Ascending aorta (tissue), 2 donors: ENCODE measurements around the gene TNFRSF4. TPM values are rescaled to one million over a fixed set of nuclear protein-coding genes. Genes with fewer than 3 reads are reported as not detected.

ENCODE experiments used
- DNase-seq, 2 donors: peaks; one replicate each; pipeline ENCODE4 v3.0.0-alpha.2; 2019; ENCODE audit warnings: low spot score in 2 of 2
- H3K27ac ChIP-seq, 2 donors: fragments of 200-600 bp; sonication (generic); one replicate each; pipeline ENCODE4 v1.5.1; 2016 to 2017; ENCODE audit warnings: mild to moderate bottlenecking in 1 of 2
- H3K27me3 ChIP-seq: fragments of 200-600 bp; sonication (generic); one replicate; pipeline ENCODE4 v1.5.1; 2017
- H3K36me3 ChIP-seq, 2 donors: fragments of 200-600 bp; sonication (generic); one replicate each; pipeline ENCODE4 v1.5.1; 2016
- H3K4me1 ChIP-seq, 2 donors: fragments of 200-600 bp; sonication (generic); one replicate each; pipeline ENCODE4 v1.5.1; 2016 to 2017; ENCODE audit warnings: mild to moderate bottlenecking in 1 of 2
- H3K4me3 ChIP-seq, 2 donors: fragments of 200-600 bp; sonication (generic); one replicate each; pipeline ENCODE4 v1.5.1; 2016 to 2017; ENCODE audit warnings: mild to moderate bottlenecking in 1 of 2
- H3K9me3 ChIP-seq, 2 donors: fragments of 200-600 bp; sonication (generic); one replicate each; pipeline ENCODE4 v1.5.1; 2016
- intact Hi-C: fragments of 100-400 bp; cut with DNase I; formaldehyde crosslinking; loops from one replicate; pipeline ENCODE4 v1.15.1; 2023
- total RNA-seq: library from RNA; depleted of rRNA; stranded (reverse); fragments of >200 nt; gene quantifications from one replicate; pipeline ENCODE4 v1.1.0, GENCODE V29; 2016
- TF ChIP-seq, protein P1 (sequence below), 3 experiments: fragments of 200-600 bp in 2 of 3; fragments of 450-650 bp in 1 of 3; sonication (generic) in 2 of 3; IDR thresholded peaks; one replicate each; pipeline ENCODE4 v1.5.1; 2016 to 2019; ENCODE audit warnings: antibody characterized with exemption in 3 of 3, mild to moderate bottlenecking in 1 of 3, moderate library complexity in 1 of 3

TNFRSF4 gene
- total RNA-seq, 1 donor from 2014 or later, result 4.8 TPM

DNA sequence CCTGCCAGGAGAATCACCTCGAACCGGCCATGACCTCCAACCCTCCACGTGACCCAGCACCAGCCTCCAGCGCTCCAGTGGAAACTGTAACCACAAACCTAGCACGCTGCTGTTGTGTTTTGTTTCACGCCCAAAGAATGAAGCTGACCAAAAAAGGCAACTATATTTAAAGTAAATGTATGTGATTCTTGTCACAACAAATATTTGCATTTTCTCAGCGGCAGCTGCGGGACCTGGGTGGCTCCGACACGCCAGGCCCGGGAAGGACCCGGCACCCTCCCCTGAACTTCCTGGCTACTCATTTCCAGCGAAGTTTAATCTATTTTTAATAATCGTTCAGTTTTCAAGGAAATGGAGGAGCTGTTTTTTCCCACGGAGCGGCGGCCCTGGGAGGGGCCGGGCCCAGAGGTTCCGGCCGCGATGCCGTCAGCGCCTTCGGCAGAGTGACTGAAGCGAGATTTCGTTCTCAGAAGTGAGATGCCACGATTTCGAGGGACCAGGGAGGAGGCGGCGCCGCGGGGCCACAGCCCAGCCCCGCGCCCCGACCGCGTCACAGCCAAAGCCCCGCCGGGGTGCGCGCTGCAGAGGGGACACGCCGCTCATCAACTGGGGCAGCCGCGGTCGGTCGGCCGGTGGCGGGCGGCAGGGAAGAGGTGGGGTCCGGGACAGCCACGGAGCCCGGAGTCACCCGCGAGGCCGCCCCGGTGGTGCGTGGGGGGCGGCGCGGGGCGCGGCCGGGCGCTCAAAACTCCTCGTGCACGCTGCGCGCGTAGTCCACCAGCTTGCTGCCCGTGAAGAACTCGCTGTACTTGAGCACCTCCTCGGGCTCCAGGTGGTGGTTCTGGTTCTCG, 3.0 kb upstream of the TNFRSF4 start:
- Histone ChIP-seq H3K27ac (no peak overlapping the region), H3K36me3 (peaks cover 51 to 58% of the 10 kb centered on the region in 2 donors), H3K27me3 (no peaks in the 10 kb centered on the region), H3K4me1 (no peaks in the 10 kb centered on the region), H3K9me3 (no peaks in the 10 kb centered on the region), H3K4me3 (no peak overlapping the region)
- DNase-seq, result no peak
- intact Hi-C loops, result no loop called here
- TF ChIP-seq, protein P1, sequence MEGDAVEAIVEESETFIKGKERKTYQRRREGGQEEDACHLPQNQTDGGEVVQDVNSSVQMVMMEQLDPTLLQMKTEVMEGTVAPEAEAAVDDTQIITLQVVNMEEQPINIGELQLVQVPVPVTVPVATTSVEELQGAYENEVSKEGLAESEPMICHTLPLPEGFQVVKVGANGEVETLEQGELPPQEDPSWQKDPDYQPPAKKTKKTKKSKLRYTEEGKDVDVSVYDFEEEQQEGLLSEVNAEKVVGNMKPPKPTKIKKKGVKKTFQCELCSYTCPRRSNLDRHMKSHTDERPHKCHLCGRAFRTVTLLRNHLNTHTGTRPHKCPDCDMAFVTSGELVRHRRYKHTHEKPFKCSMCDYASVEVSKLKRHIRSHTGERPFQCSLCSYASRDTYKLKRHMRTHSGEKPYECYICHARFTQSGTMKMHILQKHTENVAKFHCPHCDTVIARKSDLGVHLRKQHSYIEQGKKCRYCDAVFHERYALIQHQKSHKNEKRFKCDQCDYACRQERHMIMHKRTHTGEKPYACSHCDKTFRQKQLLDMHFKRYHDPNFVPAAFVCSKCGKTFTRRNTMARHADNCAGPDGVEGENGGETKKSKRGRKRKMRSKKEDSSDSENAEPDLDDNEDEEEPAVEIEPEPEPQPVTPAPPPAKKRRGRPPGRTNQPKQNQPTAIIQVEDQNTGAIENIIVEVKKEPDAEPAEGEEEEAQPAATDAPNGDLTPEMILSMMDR (IDR thresholded peaks at IDR 0.05), result no peak

- H3K9me3 ChIP-seq, result no peaks in the 10 kb centered on the region
- intact Hi-C loops, result no loop called here
- peaks cover 42 to 49% of the 10 kb centered on the region in 2 donors for H3K36me3 ChIP-seq
- no peak for DNase-seq
- no peak overlapping the region for H3K27ac ChIP-seq
- no peaks in the 10 kb centered on the region for H3K27me3 ChIP-seq
- TF ChIP-seq, protein P1 (IDR thresholded peaks at IDR 0.05), result no peak
- H3K4me1 ChIP-seq, result no peaks in the 10 kb centered on the region
- no peak overlapping the region for H3K4me3 ChIP-seq
Observed at GRCh38 chr1:1215881-1216605, 2.1 kb upstream of the TNFRSF4 start.

GRCh38 chr1:1215080-1215676, 1.2 kb upstream of the TNFRSF4 start:
- DNase-seq, result no peak
- TF ChIP-seq, protein P1 (IDR thresholded peaks at IDR 0.05), result no peak
- Histone ChIP-seq H3K4me3 (no peak overlapping the region), H3K36me3 (peaks cover 38 to 41% of the 10 kb centered on the region in 2 donors), H3K9me3 (no peaks in the 10 kb centered on the region), H3K27me3 (no peaks in the 10 kb centered on the region), H3K4me1 (no peaks in the 10 kb centered on the region), H3K27ac (no peak overlapping the region)
- intact Hi-C loops, result no loop called here

DNA sequence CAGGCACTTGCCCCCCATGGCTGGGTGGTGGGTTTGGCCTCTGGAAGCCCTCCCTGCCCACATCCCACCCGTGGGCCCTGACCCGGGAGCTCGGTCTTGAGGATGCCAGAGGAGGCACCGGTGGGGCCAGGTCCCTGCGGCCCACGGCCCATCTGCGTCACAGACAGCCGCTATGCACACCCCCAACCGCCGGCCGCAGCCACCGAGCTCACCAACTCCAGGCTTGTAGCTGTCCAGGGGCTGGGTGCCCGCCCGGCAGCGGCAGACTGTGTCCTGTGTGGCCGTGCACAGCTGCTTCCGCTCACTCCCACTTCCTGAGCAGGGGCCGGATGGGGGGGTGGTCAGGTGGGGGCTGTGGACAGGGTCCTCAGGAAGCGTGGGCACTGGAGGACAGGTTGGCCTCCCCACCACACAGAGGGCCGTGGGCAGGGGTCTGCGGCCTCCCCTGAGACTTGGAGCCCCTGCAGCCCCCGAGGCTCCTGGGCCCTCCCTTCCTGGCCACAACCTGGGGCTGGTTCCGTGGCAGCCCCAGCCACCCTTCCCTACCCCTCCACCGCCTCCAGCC, 1.1 kb downstream of the TNFRSF4 start:
- intact Hi-C loops, result no loop called here
- peak overlapping the region in 1 of 2 donors; percentile 19 for H3K4me3 ChIP-seq
- DNase-seq, result peak in 1 of 2 donors; percentile 78
- TF ChIP-seq, protein P1 (IDR thresholded peaks at IDR 0.05), result no peak
- H3K36me3 ChIP-seq, result peaks cover 17 to 18% of the 10 kb centered on the region in 2 donors
- H3K27me3 ChIP-seq, result no peaks in the 10 kb centered on the region
- no peaks in the 10 kb centered on the region for H3K9me3 ChIP-seq
- no peaks in the 10 kb centered on the region for H3K4me1 ChIP-seq
- H3K27ac ChIP-seq, result no peak overlapping the region

DNA sequence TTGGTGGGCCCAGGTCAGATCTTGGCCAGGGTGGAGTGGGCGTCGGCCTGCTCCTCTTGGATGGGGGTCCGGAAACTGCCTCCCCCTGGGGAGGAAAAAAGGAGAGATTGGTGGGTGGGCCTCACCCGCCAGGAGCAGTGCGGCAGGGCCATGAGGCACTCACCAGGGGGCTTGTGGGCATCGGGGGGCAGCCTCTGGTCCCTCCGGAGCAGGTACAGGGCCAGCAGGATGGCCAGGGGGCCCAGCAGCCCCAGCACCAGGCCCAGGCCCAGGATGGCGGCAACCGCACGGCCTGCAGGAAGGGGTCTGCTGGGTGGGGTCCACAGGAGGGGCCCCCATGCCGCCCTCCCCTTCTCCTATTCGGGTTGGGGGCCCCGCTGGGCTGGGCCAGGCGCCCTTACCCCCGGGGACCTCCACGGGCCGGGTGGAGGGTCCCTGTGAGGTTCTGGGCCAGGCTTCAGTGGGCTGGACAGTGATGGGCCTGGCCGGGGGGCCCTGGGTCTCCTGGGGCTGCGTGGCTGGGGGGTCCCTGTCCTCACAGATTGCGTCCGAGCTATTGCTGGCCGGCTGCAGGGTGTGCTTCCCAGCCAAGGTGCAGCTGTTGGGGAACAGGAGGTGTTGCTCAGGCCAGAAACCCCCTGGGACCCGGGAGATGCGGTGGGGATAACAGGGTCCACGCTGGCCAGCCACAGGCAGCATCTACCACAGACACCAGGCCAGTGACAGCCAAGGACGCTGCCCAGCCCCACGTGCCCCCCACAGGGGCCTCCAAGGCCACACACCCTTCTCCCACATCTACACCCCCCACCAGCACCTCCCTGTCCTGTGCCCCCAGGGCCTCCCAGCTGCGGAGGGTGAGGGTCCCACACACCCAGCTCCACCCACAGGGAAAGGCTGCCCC, 2.2 kb downstream of the TNFRSF4 start:
- Histone ChIP-seq H3K36me3 (peaks cover 8 to 9% of the 10 kb centered on the region in 2 donors), H3K27me3 (peaks cover 3% of the 10 kb centered on the region), H3K27ac (no peak overlapping the region), H3K9me3 (no peaks in the 10 kb centered on the region), H3K4me1 (no peaks in the 10 kb centered on the region), H3K4me3 (no peak overlapping the region)
- TF ChIP-seq, protein P1 (IDR thresholded peaks at IDR 0.05), result no peak
- intact Hi-C loops, result no loop called here
- DNase-seq, result no peak
